GM23248 (cell line): ENCODE results near the gene CACNG4.

Experiments
- EZH2 ChIP-seq: fragments of 200-600 bp; sonication (generic); IDR thresholded peaks from 2 replicates; pipeline ENCODE4 v1.6.1; 2018; ENCODE audit warnings: antibody characterized with exemption, mild to moderate bottlenecking; ENCODE audit not compliant: insufficient read depth, poor library complexity, severe bottlenecking
- EZH2phosphoT487 ChIP-seq: fragments of 200-600 bp; sonication (generic); IDR thresholded peaks from 2 replicates; pipeline ENCODE4 v1.6.1; 2018; ENCODE audit warnings: antibody characterized with exemption, moderate library complexity, mild to moderate bottlenecking, low read depth; ENCODE audit not compliant: insufficient read depth

- TF ChIP-seq EZH2, result no peak
- no peak for TF ChIP-seq EZH2phosphoT487
These were observed 25.9 kb upstream of the CACNG4 start for GRCh38 chr17:66938656-66939055.
